ENCODE results near the gene PTTG2. TPM values are rescaled to one million over a fixed set of nuclear protein-coding genes. Genes with fewer than 3 reads are reported as not detected.

PTTG2 gene
- total and polyA plus RNA-seq, 2 experiments from 2014 or later: not detected

DNA sequence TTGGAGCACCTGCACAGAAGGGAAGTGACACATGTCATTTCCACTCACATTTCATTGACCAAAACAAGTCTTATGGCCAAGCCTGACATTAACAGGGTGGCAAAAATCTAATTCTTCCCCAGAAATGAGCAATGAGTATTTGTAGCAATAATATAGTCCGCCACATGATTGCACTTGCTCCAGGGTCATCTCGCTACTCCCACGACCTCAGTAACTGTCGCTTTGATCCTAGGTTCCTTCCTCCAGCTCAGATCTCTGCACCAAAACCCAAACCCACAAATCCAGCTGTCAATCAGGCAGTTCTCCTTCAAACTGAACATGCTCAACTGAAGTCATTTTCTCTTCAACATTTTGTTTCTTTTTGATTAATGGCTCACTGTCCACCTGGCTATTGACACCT lies 25.2 kb upstream of the PTTG2 start:
- no peak for TF ChIP-seq EZH2 (IDR thresholded peaks at IDR 0.05; ENCODE audit: borderline replicate concordance)
- TF ChIP-seq EZH2phosphoT487 (IDR thresholded peaks at IDR 0.05; ENCODE audit: low read depth, severe bottlenecking, unreplicated experiment): no peak
- TF ChIP-seq CTCF (IDR thresholded peaks at IDR 0.05; ENCODE audit: poor library complexity): no peak
- Histone ChIP-seq H3K9me3 (ENCODE audit: low read depth) (no peaks in the 10 kb centered on the region), H3K9me2 (replicated peaks; ENCODE audit: insufficient read depth) (no peaks in the 10 kb centered on the region)

GRCh38 chr4:37936889-37937498 lies 23.2 kb upstream of the PTTG2 start:
- 57% methylated on average over 7 of the region's 7 CpGs for WGBS (ENCODE audit: low lambda C conversion rate, missing lambda C conversion rate)

More for the DNA sequence above, 25.2 kb upstream of the PTTG2 start:
- Histone ChIP-seq H3K4me3 (no peak overlapping the region), H3K27me3 (no peaks in the 10 kb centered on the region), H3K79me2 (no peaks in the 10 kb centered on the region), H2AFZ (no peak overlapping the region), H3K4me2 (no peak overlapping the region), H4K20me1 (ENCODE audit: insufficient read depth, poor library complexity, severe bottlenecking) (no peaks in the 10 kb centered on the region), H3K36me3 (replicated peaks; ENCODE audit: insufficient read depth, low read depth) (no peaks in the 10 kb centered on the region), H3K4me1 (ENCODE audit: insufficient read depth) (no peaks in the 10 kb centered on the region), H3K27ac (no peak overlapping the region)
- no peak for DNase-seq (ENCODE audit: low spot score)
- 97% methylated on average over 4 of the region's 4 CpGs for WGBS (ENCODE audit: low lambda C conversion rate, missing lambda C conversion rate)

DNA sequence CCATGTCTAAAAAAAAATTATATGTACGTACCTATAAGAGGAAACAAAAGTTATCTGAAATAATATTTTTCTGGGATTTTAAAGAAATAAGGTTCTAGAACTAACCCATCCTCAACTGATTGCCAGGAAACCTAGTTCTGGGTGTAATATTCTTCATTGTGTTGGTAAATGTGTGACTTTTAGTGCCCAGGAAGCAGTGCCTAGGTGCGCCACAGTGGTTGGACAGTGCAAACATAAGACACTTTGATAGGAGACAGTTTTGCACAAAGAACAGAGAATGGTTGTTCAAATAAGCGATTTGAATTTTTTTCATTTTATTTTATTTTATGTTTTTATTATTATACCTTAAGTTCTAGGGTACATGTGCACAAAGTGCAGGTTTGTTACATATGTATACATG lies 22.0 kb upstream of the PTTG2 start:
- H3K4me3 ChIP-seq: no peak overlapping the region
- no peaks in the 10 kb centered on the region for H3K36me3 ChIP-seq (replicated peaks; ENCODE audit: insufficient read depth, low read depth)
- no peaks in the 10 kb centered on the region for H4K20me1 ChIP-seq (ENCODE audit: insufficient read depth, poor library complexity, severe bottlenecking)
- H3K9me2 ChIP-seq (replicated peaks; ENCODE audit: insufficient read depth): no peaks in the 10 kb centered on the region
- no peaks in the 10 kb centered on the region for H3K4me1 ChIP-seq (ENCODE audit: insufficient read depth)
- H3K4me2 ChIP-seq: no peak overlapping the region
- TF ChIP-seq EZH2phosphoT487 (IDR thresholded peaks at IDR 0.05; ENCODE audit: low read depth, severe bottlenecking, unreplicated experiment) (no peak), EZH2 (IDR thresholded peaks at IDR 0.05; ENCODE audit: borderline replicate concordance) (no peak), CTCF (IDR thresholded peaks at IDR 0.05; ENCODE audit: poor library complexity) (no peak)
- WGBS (ENCODE audit: low lambda C conversion rate, missing lambda C conversion rate): 91% methylated on average over 3 of the region's 3 CpGs
- H3K9me3 ChIP-seq (ENCODE audit: low read depth): no peaks in the 10 kb centered on the region
- H3K27me3 ChIP-seq: no peaks in the 10 kb centered on the region
- H3K79me2 ChIP-seq: no peaks in the 10 kb centered on the region
- DNase-seq (ENCODE audit: low spot score): no peak
- H3K27ac ChIP-seq: no peak overlapping the region
- H2AFZ ChIP-seq: no peak overlapping the region

More at GRCh38 chr4:37936889-37937498, 23.2 kb upstream of the PTTG2 start:
- Histone ChIP-seq H3K27ac (no peak overlapping the region), H3K4me3 (no peak overlapping the region), H3K27me3 (no peaks in the 10 kb centered on the region), H3K9me2 (replicated peaks; ENCODE audit: insufficient read depth) (no peaks in the 10 kb centered on the region), H3K4me1 (ENCODE audit: insufficient read depth) (no peaks in the 10 kb centered on the region), H3K79me2 (no peaks in the 10 kb centered on the region), H3K9me3 (ENCODE audit: low read depth) (no peaks in the 10 kb centered on the region), H4K20me1 (ENCODE audit: insufficient read depth, poor library complexity, severe bottlenecking) (no peaks in the 10 kb centered on the region), H3K4me2 (no peak overlapping the region), H2AFZ (no peak overlapping the region), H3K36me3 (replicated peaks; ENCODE audit: insufficient read depth, low read depth) (no peaks in the 10 kb centered on the region)
- no peak for DNase-seq (ENCODE audit: low spot score)
- no peak for TF ChIP-seq EZH2phosphoT487 (IDR thresholded peaks at IDR 0.05; ENCODE audit: low read depth, severe bottlenecking, unreplicated experiment)
- no peak for TF ChIP-seq CTCF (IDR thresholded peaks at IDR 0.05; ENCODE audit: poor library complexity)
- no peak for TF ChIP-seq EZH2 (IDR thresholded peaks at IDR 0.05; ENCODE audit: borderline replicate concordance)
